Kidney epithelial cell (primary cell): ENCODE results near the gene NRG2. TPM values are rescaled to one million over a fixed set of nuclear protein-coding genes. Genes with fewer than 3 reads are reported as not detected.

Source experiments
- DNase-seq: peaks from one replicate; pipeline ENCODE4 v3.0.0-alpha.2; 2010; ENCODE audit warnings: low read depth
- H3K27me3 ChIP-seq: 2 replicates; pipeline ENCODE4 v1.6.0; 2011; ENCODE audit warnings: low read length; ENCODE audit not compliant: control insufficient read depth, insufficient read depth
- H3K36me3 ChIP-seq: 2 replicates; pipeline ENCODE4 v1.5.1; 2011; ENCODE audit warnings: low read length; ENCODE audit not compliant: control insufficient read depth, insufficient read depth
- H3K4me3 ChIP-seq: 2 replicates; pipeline ENCODE4 v1.5.1; 2011; ENCODE audit warnings: low read depth, mild to moderate bottlenecking, control low read depth, low read length
- total RNA-seq: library from RNA; depleted of rRNA; stranded (reverse); fragments of >200 nt; gene quantifications from 2 replicates; pipeline ENCODE4 v1.2.3, GENCODE V29; 2015
- TF ChIP-seq, protein P1 (sequence below): IDR thresholded peaks from 2 replicates; pipeline ENCODE4 v1.5.1; 2011; ENCODE audit warnings: mild to moderate bottlenecking, moderate library complexity, low read length, control low read depth, inconsistent platforms; ENCODE audit not compliant: insufficient read depth, poor library complexity, severe bottlenecking

NRG2 gene
- total RNA-seq, 1 donor from 2014 or later, result not detected

DNA sequence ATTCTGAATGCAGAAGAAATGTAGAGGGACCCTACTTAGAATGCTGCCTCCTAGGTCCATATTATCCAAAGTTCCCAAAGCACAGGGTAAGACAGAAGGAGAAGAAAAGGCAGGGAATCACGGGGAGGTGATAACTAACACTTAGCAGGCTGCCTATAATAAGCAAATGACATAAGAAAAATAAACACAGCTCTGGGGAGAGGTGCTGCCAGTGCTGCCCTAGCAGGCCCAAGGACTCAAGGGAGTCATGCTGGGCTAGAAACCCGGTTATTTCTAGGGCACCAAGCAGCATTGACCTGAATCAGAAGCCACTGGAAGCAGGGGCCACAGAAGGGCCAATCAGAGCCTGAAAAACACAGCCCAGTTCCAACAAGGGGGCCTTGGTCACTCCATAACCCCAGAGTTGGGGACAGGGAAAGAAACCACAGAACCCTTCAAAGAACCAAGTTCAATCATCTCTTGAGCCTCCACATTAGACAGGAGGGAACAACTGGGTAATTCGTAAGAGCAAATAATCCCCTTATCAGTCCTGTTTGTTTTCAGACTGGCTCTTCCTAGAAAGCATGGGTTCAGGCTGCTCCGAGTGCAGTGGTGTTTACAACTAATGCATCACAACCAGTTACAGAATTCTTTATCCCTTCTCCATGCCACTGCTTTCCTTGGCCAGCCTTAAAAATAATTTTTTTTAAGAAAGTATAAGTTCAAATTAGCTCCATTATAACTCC, 24.0 kb downstream of the NRG2 start:
- H3K27me3 ChIP-seq, result peaks cover 11% of the 10 kb centered on the region
- TF ChIP-seq, protein P1, sequence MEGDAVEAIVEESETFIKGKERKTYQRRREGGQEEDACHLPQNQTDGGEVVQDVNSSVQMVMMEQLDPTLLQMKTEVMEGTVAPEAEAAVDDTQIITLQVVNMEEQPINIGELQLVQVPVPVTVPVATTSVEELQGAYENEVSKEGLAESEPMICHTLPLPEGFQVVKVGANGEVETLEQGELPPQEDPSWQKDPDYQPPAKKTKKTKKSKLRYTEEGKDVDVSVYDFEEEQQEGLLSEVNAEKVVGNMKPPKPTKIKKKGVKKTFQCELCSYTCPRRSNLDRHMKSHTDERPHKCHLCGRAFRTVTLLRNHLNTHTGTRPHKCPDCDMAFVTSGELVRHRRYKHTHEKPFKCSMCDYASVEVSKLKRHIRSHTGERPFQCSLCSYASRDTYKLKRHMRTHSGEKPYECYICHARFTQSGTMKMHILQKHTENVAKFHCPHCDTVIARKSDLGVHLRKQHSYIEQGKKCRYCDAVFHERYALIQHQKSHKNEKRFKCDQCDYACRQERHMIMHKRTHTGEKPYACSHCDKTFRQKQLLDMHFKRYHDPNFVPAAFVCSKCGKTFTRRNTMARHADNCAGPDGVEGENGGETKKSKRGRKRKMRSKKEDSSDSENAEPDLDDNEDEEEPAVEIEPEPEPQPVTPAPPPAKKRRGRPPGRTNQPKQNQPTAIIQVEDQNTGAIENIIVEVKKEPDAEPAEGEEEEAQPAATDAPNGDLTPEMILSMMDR, result no peak
- no peak overlapping the region for H3K4me3 ChIP-seq
- no peaks in the 10 kb centered on the region for H3K36me3 ChIP-seq
- no peak for DNase-seq

DNA sequence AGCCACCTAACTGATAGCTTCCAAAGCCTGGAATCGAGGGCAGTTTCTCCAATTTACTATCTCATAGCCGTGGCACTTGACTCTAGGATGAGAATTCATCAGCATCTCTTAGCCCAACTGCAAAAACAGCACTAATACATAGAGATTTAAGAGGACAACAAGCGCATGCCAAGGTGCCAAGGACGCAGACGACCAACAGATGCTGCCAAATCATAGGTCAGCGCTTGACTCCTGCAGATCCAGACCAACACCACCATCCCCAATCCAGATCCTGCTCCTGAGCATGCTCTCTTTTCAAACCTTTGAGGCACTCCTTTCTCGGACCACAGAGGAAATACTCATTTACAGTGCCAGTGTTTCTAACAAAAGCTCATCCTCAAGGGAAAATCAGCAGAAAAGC, 24.6 kb downstream of the NRG2 start:
- Histone ChIP-seq H3K27me3 (peaks cover 11% of the 10 kb centered on the region), H3K4me3 (no peak overlapping the region), H3K36me3 (no peaks in the 10 kb centered on the region)
- TF ChIP-seq, protein P1, result no peak
- DNase-seq, result no peak

DNA sequence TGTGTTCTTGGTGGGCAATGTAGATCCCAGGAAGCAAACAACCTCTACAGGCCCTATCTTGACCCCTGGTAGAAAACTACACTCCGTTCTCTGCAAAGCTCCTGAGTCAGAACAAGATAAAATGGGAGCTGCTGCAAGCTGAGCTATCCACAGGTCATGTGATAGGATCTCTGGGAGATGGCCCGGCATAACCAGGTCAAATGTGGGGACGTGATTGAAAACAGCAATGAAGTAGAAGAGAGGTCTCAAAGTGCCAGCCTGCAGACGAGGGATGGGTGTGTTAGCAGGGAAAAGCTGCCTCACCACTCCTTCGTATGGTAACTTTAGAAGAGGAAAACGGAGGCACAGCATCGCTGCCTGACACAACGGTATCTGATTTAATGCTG, 25.0 kb downstream of the NRG2 start:
- no peak for DNase-seq
- Histone ChIP-seq H3K27me3 (peaks cover 11% of the 10 kb centered on the region), H3K36me3 (no peaks in the 10 kb centered on the region), H3K4me3 (no peak overlapping the region)
- TF ChIP-seq, protein P1, result no peak

DNA sequence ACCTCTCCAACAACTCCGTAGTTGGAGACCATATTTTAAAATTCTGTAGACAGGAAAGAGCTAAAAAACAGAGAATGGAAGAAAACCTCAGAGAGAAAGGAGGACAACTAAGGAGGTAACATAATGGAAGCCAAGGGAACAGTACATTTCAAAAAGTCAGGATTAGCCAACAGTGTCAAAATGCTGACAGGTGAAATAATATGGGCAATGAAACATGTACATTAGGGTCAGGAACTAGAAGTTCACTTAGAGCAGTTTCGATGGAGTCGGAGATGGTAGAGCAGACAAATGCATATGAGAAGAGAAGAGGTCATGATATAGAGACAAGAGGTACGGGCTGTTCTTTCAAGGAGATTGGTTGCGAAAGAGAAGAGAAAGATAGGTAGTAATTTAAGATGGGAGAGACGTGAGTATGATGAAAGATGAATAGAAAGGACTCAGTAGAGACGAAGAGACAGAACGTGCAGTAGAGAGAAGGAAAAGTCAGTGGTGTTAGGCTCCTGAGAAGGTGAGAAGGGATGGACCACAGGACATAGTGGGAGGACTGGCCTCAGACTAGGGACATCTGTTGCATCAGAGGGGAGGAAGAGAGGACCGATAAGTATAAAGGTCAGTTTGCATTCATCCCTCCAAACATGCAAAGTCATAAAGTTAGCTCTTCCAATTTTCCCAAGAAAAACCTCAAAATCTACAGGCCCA, 25.6 kb downstream of the NRG2 start:
- no peak for DNase-seq
- Histone ChIP-seq H3K4me3 (no peak overlapping the region), H3K27me3 (peaks cover 13% of the 10 kb centered on the region), H3K36me3 (no peaks in the 10 kb centered on the region)
- TF ChIP-seq, protein P1, result no peak

DNA sequence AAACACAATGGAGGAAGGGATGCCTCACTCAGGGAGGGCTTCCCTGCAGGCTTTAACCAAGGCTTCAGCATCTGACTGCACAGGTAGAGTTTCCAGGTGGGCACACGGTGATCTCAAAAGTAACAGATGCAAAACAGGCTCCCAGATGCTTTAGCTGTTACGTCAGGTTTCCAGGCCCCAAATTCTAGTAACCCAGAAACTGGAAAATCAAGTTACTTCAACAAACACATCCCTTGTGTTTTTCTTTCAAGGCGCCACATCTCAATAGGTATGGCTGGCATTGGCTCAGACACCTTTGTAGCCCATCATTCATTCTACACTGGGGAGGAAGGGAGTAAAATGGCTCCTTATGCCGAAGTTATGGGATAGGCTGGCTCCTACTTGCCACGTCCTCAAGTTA, 27.4 kb downstream of the NRG2 start:
- H3K27me3 ChIP-seq, result peaks cover 13% of the 10 kb centered on the region
- H3K4me3 ChIP-seq, result no peak overlapping the region
- TF ChIP-seq, protein P1, result no peak
- no peaks in the 10 kb centered on the region for H3K36me3 ChIP-seq
- DNase-seq, result no peak
